K562 (cell line): ENCODE measurements around the gene SHLD1. TPM values are rescaled to one million over a fixed set of nuclear protein-coding genes. Genes with fewer than 3 reads are reported as not detected.

Source experiments
- ARID2 ChIP-seq: fragments of 450-650 bp; IDR thresholded peaks from 2 replicates; pipeline ENCODE4 v1.6.1; 2017; ENCODE audit warnings: antibody characterized with exemption, mild to moderate bottlenecking
- CTCFL ChIP-seq: IDR thresholded peaks from 2 replicates; pipeline ENCODE4 v1.6.1; 2011; ENCODE audit warnings: borderline replicate concordance, low read depth, mild to moderate bottlenecking, moderate library complexity, low read length; ENCODE audit not compliant: insufficient read depth, poor library complexity, severe bottlenecking
- DEAF1 ChIP-seq: fragments of 450-650 bp; formaldehyde crosslinking; IDR thresholded peaks from 2 replicates; pipeline ENCODE4 v1.4.0; 2020; ENCODE audit warnings: mild to moderate bottlenecking, moderate library complexity
- FOSL1 ChIP-seq: fragments of 200-800 bp; sonication (Bioruptor generic); conservative IDR thresholded peaks from 2 replicates; pipeline ENCODE4 v1.6.1; 2016; ENCODE audit warnings: missing genetic modification characterization, missing compliant biosample characterization
- KLF10 ChIP-seq: fragments of 250-450 bp; sonication (Bioruptor Pico); IDR thresholded peaks from 2 replicates; pipeline ENCODE4 v1.6.1; 2021; ENCODE audit warnings: matching md5 sums
- KLF16 ChIP-seq: IDR thresholded peaks from 2 replicates; pipeline ENCODE4 v1.6.1; 2016; ENCODE audit warnings: antibody characterized with exemption
- MXD1 ChIP-seq: fragments of 250-450 bp; sonication (Bioruptor Pico); IDR thresholded peaks from 2 replicates; pipeline ENCODE4 v1.8.0; 2021; ENCODE audit warnings: borderline replicate concordance, mild to moderate bottlenecking, moderate library complexity; ENCODE audit not compliant: poor library complexity, severe bottlenecking
- RAD21 ChIP-seq, 2 experiments: fragments of 250-450 bp in 1 of 2; fragments of 450-650 bp in 1 of 2; sonication (Bioruptor Pico) in 1 of 2; formaldehyde crosslinking in 1 of 2; IDR thresholded peaks in 1 of 2; conservative IDR thresholded peaks in 1 of 2; 2 replicates each; pipeline versions ENCODE4 v1.4.0 to v1.8.0; 2020 to 2022; ENCODE audit warnings: mild to moderate bottlenecking in 2 of 2, moderate library complexity in 1 of 2
- SIRT6 ChIP-seq: IDR thresholded peaks from one replicate; pipeline ENCODE4 v1.6.1; 2012; ENCODE audit warnings: low read depth, mild to moderate bottlenecking, control low read depth, inconsistent platforms, low read length, moderate library complexity
- SMAD3 ChIP-seq: fragments of 450-650 bp; formaldehyde crosslinking; conservative IDR thresholded peaks from 2 replicates; pipeline ENCODE4 v1.4.0; 2020; ENCODE audit warnings: mild to moderate bottlenecking
- STAG1 ChIP-seq: sonication (generic); formaldehyde crosslinking; IDR thresholded peaks from 2 replicates; pipeline ENCODE4 v1.5.0; 2020; ENCODE audit warnings: missing genetic modification reagents, borderline replicate concordance
- ZFX ChIP-seq: sonication (generic); formaldehyde crosslinking; IDR thresholded peaks from 2 replicates; pipeline ENCODE4 v1.8.0; 2022; ENCODE audit warnings: mild to moderate bottlenecking, missing genetic modification reagents, moderate library complexity
- ZNF263 ChIP-seq: sonication (generic); formaldehyde crosslinking; IDR thresholded peaks from 2 replicates; pipeline ENCODE4 v1.8.0; 2022; ENCODE audit warnings: mild to moderate bottlenecking, missing genetic modification reagents, borderline replicate concordance
- polyA plus RNA-seq, 8 experiments: library from polyadenylated mRNA; depleted of rRNA in 4 of 8; stranded (reverse) in 5 of 8; unstranded in 3 of 8; fragments of >200 nt; fragmentation: Nextera tagmentation in 2 of 8; fragmentation: Illumina TruSeq in 1 of 8; extraction: Ambion mirVana in 2 of 8; extraction: Trizol in 1 of 8; gene quantifications; 2 replicates each; pipeline versions ENCODE4 v1.2.1 to v1.2.3, GENCODE V29; 2011 to 2014; ENCODE audit warnings: inconsistent platforms in 1 of 8, missing spikeins in 1 of 8
- total RNA-seq, 7 experiments: library from RNA; depleted of rRNA in 6 of 7; stranded (reverse); fragments of >200 nt in 6 of 7; fragmentation: Illumina TruSeq in 2 of 7; extraction: Trizol in 2 of 7; gene quantifications; 2 replicates each; pipeline versions ENCODE4 v1.2.1 to v1.2.3, GENCODE V29; 2011 to 2021; ENCODE audit warnings: low replicate concordance in 1 of 7
- TF ChIP-seq, protein P1 (sequence below): sonication (generic); formaldehyde crosslinking; IDR thresholded peaks from 2 replicates; pipeline ENCODE4 v1.8.1; 2023; ENCODE audit warnings: mild to moderate bottlenecking, missing genetic modification reagents
- TF ChIP-seq, protein P2 (sequence below): IDR thresholded peaks from 3 replicates; pipeline ENCODE4 v1.6.1; 2011; ENCODE audit warnings: borderline replicate concordance, mild to moderate bottlenecking; ENCODE audit not compliant: insufficient read length, insufficient read depth
- TF ChIP-seq, protein P3 (sequence below), 2 experiments: fragments of 450-650 bp; conservative IDR thresholded peaks; 2 replicates each; pipeline ENCODE4 v1.6.1; 2017; ENCODE audit warnings: mild to moderate bottlenecking in 2 of 2, moderate library complexity in 2 of 2

SHLD1 gene
- total and polyA plus RNA-seq, 9 of the 15 experiments (the other 6 are each of a cell fraction or from before 2014, with no cell fraction given): 3.7 to 21.6 (median 8.2) TPM

DNA sequence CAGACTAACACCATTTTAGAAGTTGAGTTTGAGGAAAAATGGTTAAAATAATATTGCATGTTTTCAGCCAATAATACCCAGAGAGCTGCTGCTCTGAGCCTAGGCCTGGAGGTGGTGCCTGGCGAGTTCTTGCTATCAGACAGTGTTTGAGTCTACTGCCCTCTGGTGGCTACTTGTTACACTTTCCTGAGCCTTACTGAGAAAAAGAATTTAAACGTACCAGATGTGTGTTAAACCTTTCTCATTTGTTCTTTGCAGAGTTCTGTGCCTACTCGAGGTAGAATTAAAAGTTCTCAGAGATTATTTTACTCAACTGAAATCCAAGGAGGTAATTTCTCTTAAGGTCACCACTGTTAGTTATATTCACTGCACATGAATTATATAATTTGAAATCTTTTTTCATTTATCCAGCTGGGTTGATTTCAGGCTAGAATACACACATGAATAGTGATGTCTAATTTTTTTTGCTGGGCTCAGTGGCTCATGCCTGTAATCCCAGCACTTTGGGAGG is 38.2 kb downstream of the SHLD1 start (continued):
- TF ChIP-seq DEAF1: peak; percentile 87
- TF ChIP-seq KLF16: 0 out of 2 replicates have a peak, but pooled peaks have one; percentile 29
- no peak for TF ChIP-seq MXD1 (CRISPR knock-in tag)
- TF ChIP-seq SMAD3: no peak
- TF ChIP-seq STAG1: peak; percentile 60; the same call in 1 of the 2 replicates
- TF ChIP-seq ZNF263: no peak
- TF ChIP-seq, protein P1, sequence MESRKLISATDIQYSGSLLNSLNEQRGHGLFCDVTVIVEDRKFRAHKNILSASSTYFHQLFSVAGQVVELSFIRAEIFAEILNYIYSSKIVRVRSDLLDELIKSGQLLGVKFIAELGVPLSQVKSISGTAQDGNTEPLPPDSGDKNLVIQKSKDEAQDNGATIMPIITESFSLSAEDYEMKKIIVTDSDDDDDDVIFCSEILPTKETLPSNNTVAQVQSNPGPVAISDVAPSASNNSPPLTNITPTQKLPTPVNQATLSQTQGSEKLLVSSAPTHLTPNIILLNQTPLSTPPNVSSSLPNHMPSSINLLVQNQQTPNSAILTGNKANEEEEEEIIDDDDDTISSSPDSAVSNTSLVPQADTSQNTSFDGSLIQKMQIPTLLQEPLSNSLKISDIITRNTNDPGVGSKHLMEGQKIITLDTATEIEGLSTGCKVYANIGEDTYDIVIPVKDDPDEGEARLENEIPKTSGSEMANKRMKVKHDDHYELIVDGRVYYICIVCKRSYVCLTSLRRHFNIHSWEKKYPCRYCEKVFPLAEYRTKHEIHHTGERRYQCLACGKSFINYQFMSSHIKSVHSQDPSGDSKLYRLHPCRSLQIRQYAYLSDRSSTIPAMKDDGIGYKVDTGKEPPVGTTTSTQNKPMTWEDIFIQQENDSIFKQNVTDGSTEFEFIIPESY (CRISPR knock-in tag): 0 out of 2 replicates have a peak, but pooled peaks have one; percentile 13
- TF ChIP-seq CTCFL: no peak
- 0 out of 2 replicates have a peak, but pooled peaks have one; percentile 22 for TF ChIP-seq ZFX
- TF ChIP-seq, protein P2, sequence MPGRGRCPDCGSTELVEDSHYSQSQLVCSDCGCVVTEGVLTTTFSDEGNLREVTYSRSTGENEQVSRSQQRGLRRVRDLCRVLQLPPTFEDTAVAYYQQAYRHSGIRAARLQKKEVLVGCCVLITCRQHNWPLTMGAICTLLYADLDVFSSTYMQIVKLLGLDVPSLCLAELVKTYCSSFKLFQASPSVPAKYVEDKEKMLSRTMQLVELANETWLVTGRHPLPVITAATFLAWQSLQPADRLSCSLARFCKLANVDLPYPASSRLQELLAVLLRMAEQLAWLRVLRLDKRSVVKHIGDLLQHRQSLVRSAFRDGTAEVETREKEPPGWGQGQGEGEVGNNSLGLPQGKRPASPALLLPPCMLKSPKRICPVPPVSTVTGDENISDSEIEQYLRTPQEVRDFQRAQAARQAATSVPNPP: no peak
- no peak for TF ChIP-seq SIRT6
- no peak for TF ChIP-seq FOSL1 (tag)
- no peak for TF ChIP-seq KLF10
- TF ChIP-seq ARID2: peak; percentile 65
- TF ChIP-seq, protein P3, sequence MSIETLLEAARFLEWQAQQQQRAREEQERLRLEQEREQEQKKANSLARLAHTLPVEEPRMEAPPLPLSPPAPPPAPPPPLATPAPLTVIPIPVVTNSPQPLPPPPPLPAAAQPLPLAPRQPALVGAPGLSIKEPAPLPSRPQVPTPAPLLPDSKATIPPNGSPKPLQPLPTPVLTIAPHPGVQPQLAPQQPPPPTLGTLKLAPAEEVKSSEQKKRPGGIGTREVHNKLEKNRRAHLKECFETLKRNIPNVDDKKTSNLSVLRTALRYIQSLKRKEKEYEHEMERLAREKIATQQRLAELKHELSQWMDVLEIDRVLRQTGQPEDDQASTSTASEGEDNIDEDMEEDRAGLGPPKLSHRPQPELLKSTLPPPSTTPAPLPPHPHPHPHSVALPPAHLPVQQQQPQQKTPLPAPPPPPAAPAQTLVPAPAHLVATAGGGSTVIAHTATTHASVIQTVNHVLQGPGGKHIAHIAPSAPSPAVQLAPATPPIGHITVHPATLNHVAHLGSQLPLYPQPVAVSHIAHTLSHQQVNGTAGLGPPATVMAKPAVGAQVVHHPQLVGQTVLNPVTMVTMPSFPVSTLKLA (conservative IDR thresholded peaks at IDR 0.05): no peak
- peak; percentile 93 to 95 for TF ChIP-seq RAD21 (CRISPR knock-in tag; conservative IDR thresholded peaks at IDR 0.05 in 1 of 2, IDR thresholded peaks at IDR 0.05 in 1 of 2)
